ENCODE data around the gene CLPSL2. TPM values are rescaled to one million over a fixed set of nuclear protein-coding genes. Genes with fewer than 3 reads are reported as not detected.

The CLPSL2 gene
- total RNA-seq, 1 donor from 2014 or later, result not detected

GRCh38 chr6:35735452-35735851 lies 40.9 kb upstream of the CLPSL2 start:
- H3K27ac Mint-ChIP-seq, result no peak overlapping the region
- no peaks in the 10 kb centered on the region for H3K27me3 ChIP-seq
- no peak overlapping the region for H3K9ac ChIP-seq
- H3K27me3 Mint-ChIP-seq (ENCODE audit: insufficient read depth, low read depth), result peaks cover 6% of the 10 kb centered on the region
- H3K4me1 ChIP-seq, result peaks cover 44% of the 10 kb centered on the region
- no peak for DNase-seq (ENCODE audit: low spot score)
- H3K36me3 ChIP-seq, result no peaks in the 10 kb centered on the region
- H3K4me1 Mint-ChIP-seq, result peaks cover 67% of the 10 kb centered on the region
- peaks cover 66% of the 10 kb centered on the region for H3F3A ChIP-seq (ENCODE audit: low read depth)
- no peaks in the 10 kb centered on the region for H3K36me3 Mint-ChIP-seq
- no peak overlapping the region for H3K4me3 ChIP-seq
- no peaks in the 10 kb centered on the region for H3K79me2 ChIP-seq (ENCODE audit: low read depth)
- TF ChIP-seq CTCF (IDR thresholded peaks at IDR 0.05) (no peak), EZH2 (IDR thresholded peaks at IDR 0.05) (no peak), EZH2phosphoT487 (IDR thresholded peaks at IDR 0.05) (no peak)
- H2AFZ ChIP-seq (replicated peaks), result no peak overlapping the region
- no peak overlapping the region for H3K4me3 Mint-ChIP-seq
- H3K4me2 ChIP-seq, result no peak overlapping the region
- H3K9me3 ChIP-seq (ENCODE audit: low read depth), result no peaks in the 10 kb centered on the region
- no peaks in the 10 kb centered on the region for H3K9me3 Mint-ChIP-seq
- H4K20me1 ChIP-seq (ENCODE audit: low read depth), result no peaks in the 10 kb centered on the region
- H3K27ac ChIP-seq, result no peak overlapping the region

DNA sequence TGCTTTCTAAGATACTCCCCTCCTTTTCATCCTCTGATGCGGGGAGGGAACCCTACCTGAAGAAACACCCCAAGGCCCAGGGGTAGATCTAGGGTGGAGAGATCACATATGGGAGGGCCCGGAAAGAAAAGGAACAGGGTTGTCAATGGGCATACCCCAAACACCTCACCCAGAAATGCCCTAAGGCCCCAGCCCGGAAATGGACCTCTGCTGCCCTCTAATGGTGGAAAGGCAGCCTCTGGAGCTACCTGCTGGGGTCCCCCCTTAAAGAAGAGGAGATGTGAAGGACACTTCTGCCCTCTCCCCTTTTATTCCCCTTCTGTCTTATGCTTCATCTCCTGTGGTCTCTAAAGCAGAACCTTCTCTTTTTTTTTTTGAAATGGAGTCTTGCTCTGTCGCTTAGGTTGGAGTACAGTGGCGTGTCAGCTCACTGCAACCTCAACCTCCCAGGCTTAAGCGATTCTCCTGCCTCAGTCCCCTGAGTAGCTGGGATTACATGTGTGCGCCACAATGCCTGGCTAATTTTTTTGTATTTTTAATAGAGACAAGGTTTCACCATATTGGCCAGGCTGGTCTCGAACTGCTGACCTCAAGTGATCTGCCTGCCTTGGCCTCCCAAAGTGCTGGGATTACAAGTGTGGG lies 40.0 kb upstream of the CLPSL2 start:
- H3K9ac ChIP-seq, result no peak overlapping the region
- no peak overlapping the region for H3K4me3 Mint-ChIP-seq
- peaks cover 45% of the 10 kb centered on the region for H3K4me1 ChIP-seq
- no peaks in the 10 kb centered on the region for H3K79me2 ChIP-seq (ENCODE audit: low read depth)
- no peaks in the 10 kb centered on the region for H3K36me3 ChIP-seq
- no peaks in the 10 kb centered on the region for H3K9me3 Mint-ChIP-seq
- no peak overlapping the region for H3K27ac Mint-ChIP-seq
- no peak overlapping the region for H3K4me3 ChIP-seq
- peaks cover 66% of the 10 kb centered on the region for H3F3A ChIP-seq (ENCODE audit: low read depth)
- H3K27me3 ChIP-seq, result no peaks in the 10 kb centered on the region
- no peaks in the 10 kb centered on the region for H4K20me1 ChIP-seq (ENCODE audit: low read depth)
- H3K36me3 Mint-ChIP-seq, result no peaks in the 10 kb centered on the region
- H3K27me3 Mint-ChIP-seq (ENCODE audit: insufficient read depth, low read depth), result peaks cover 8% of the 10 kb centered on the region
- DNase-seq (ENCODE audit: low spot score), result peak; percentile 79
- no peak overlapping the region for H2AFZ ChIP-seq (replicated peaks)
- TF ChIP-seq CTCF (IDR thresholded peaks at IDR 0.05) (peak; percentile 93), EZH2phosphoT487 (IDR thresholded peaks at IDR 0.05) (no peak), EZH2 (IDR thresholded peaks at IDR 0.05) (no peak)
- no peak overlapping the region for H3K4me2 ChIP-seq
- H3K27ac ChIP-seq, result no peak overlapping the region
- peaks cover 69% of the 10 kb centered on the region for H3K4me1 Mint-ChIP-seq
- H3K9me3 ChIP-seq (ENCODE audit: low read depth), result no peaks in the 10 kb centered on the region

GRCh38 chr6:35736982-35737412 lies 39.4 kb upstream of the CLPSL2 start, which contains the start of gene ARMC12:
Gene ARMC12, plus strand, starts transcription at chr6:35737032. Its CDS starts 77 bp downstream, at chr6:35737109.
- H4K20me1 ChIP-seq (ENCODE audit: low read depth), result no peaks in the 10 kb centered on the region
- H3K9me3 ChIP-seq (ENCODE audit: low read depth), result no peaks in the 10 kb centered on the region
- no peaks in the 10 kb centered on the region for H3K79me2 ChIP-seq (ENCODE audit: low read depth)
- H2AFZ ChIP-seq (replicated peaks), result peak within 1 kb of the TSS; percentile 26
- DNase-seq (ENCODE audit: low spot score), result no peak
- no peaks in the 10 kb centered on the region for H3K36me3 ChIP-seq
- Mint-ChIP-seq H3K4me3 (no peak within 1 kb of the TSS), H3K36me3 (no peaks in the 10 kb centered on the region), H3K27ac (peak within 1 kb of the TSS; percentile 86), H3K9me3 (no peaks in the 10 kb centered on the region), H3K4me1 (peaks cover 73% of the 10 kb centered on the region), H3K27me3 (ENCODE audit: insufficient read depth, low read depth) (peaks cover 8% of the 10 kb centered on the region)
- no peaks in the 10 kb centered on the region for H3K27me3 ChIP-seq
- peak within 1 kb of the TSS; percentile 90 for H3K27ac ChIP-seq
- TF ChIP-seq CTCF (IDR thresholded peaks at IDR 0.05) (no peak), EZH2 (IDR thresholded peaks at IDR 0.05) (no peak), EZH2phosphoT487 (IDR thresholded peaks at IDR 0.05) (no peak)
- no peak within 1 kb of the TSS for H3K9ac ChIP-seq
- H3K4me3 ChIP-seq, result no peak within 1 kb of the TSS
- H3F3A ChIP-seq (ENCODE audit: low read depth), result peaks cover 65% of the 10 kb centered on the region
- peaks cover 45% of the 10 kb centered on the region for H3K4me1 ChIP-seq
- no peak within 1 kb of the TSS for H3K4me2 ChIP-seq

Data from neural progenitor cell (in vitro differentiated cells).